HG02678 (cell line): Measurements from ENCODE around the gene VSIG10L.

ENCODE experiments used
- ATAC-seq: cut with Tn5 transposase; IDR thresholded peaks from one replicate; pipeline ENCODE4 v1.9.1; 2021; ENCODE audit warnings: mild to moderate bottlenecking, moderate library complexity; ENCODE audit not compliant: unreplicated experiment

VSIG10L gene

DNA sequence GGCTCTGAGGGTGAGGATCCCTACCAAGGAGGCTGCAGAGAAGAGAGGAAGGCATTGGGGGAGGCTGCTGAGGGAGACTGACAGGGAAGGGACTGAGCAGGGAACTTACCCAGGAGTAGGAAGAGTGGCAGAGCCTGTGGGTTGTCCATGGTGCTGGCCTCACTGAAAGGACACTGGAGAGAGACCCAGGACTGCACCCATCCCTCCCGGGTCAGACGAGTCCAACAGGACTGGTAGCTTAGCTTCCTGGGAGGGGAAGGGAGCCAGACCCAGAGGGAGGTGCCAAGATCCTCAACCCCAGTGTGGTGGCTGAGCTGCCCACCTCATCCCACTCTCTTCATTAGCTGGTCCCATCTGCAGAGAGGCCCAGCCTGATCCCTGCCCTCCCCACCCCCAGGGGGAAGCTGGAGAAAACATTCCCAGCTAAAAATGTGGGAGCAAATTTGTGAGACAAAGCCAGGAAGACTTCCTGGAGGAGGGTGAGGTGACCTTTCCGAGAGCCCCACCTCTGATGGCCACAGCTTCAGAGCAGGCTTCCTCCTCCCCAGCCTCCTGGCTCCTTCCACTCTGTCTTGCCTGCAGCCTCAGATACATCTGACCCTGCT, at the start of gene VSIG10L:
TSS of gene VSIG10L (minus strand) at position 164 of the 605 bp plus-strand sequence. CDS start at position 149, 15 bp downstream.
- ATAC-seq: no peak

DNA sequence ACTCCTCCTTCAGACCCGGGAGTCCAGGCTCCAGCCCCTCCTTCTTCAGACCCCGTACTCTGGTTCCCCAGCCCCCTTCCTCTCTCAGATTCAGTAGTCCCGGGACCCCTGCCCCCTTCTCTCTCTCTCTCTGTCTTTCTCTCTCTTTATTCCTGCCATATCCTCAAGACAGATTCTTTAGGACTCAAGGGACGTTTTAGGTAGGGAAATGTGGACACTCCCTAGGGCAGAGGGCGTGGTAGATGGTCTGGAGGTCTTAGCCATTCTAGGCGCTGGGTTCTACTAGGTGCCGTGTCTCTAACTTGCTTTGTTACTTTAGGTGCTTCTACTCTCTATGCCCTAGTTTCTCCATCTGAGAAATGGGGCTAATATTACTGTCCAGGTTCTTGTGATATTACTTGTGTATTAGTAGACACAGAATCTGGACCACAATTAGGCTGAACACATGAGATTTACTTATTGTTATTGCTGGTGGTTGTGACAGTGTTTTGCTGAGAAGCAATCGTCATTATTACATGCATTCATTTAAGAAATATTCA, 49.2 kb upstream of the VSIG10L start:
- no peak for ATAC-seq

DNA sequence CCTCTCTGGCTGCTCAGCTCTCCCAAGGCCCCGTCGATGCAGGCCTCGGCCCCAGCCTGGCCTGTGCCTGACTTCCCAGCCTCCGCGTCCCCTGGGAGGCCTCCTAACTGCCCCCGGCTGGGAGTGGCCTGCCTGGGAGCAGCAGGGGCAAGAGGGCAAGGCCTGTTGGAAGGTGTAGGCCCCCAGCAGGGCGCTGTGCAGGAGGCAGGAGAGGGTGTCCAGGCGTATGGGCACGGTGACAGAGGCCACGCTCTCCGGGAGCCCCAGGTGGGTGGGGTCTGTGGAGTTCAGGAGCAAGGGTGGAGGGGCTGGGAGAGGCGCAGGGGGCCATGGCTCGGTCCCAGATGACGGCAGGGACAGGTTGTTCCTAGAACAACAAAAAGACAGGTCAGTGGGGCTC, 47.2 kb upstream of the VSIG10L start:
- ATAC-seq: no peak

DNA sequence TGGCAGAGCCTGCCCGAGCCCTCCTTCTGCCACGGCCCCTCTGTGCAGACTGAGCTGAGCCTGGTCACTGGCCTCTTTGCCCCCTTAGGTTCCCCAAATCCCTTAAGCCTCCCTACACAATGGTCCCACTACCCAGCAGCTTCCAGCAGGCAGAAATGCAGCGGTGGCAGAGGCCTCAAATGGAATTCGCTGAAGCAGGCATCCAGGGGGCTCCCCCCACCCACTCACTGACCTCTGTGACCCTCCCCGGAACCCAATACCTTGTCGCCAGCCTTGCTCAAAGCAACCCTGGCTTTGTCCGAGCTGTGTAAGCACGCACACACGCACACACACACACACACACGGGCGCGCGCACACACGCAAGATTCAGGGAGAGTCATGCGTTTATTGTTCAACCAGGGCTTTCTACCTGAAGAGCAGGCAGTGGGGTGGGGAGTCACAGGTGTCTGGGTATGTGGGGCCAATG, 46.0 kb upstream of the VSIG10L start, which contains the start of gene LIM2:
TSS of gene LIM2 (minus strand) at position 51 of the 466 bp plus-strand sequence. CDS start 531 bp downstream, outside the sequence.
- ATAC-seq: no peak

DNA sequence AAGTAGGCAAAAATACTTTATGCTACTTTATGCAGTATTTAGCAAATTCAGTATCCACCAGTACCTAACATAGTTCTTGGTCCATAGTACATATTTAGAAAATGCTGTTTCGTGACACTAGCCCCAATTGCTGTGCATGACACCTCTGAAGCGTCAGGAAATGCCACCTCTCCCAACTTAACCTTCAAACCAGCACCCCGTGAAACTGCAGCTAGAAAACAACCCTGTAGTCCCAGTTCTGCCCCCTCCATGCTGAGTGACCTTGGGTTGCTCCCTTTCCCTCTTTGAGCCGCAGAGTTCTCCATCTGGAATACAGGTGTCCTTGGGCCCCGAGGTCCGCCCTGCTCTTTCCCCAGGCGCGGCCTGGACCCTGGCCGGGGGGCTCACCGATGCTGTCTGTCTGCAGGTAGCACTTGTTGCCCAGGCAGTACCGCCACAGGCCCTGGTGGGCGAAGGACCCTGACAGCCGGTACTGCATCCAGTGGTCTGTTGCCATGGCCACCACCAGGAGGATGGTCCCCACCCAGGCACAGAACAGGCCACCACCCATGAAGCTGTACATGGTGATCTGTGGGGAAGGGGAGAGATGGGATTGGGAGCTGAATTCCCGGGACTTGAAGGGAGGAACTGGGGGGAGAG, 45.1 kb upstream of the VSIG10L start:
- no peak for ATAC-seq

DNA sequence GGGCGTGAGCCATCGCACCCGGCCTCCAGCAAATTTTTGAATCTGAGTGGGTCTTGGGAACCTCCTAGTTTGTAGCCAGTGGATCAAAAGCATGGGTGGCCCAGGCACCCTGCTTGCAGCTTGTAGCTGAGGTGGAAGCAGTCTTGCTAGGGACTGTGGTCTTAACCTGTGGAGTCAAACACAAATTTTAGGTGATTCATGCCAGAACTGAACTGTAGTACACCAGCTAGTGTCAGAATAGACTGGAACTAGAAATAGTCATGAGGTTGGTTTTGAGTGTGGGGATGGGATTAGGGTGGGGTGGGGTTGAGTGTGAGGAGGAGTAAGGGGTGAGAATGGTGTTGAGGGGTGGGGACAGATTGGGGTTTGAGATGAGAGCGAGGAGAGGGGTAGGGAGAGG, 40.1 kb upstream of the VSIG10L start:
- no peak for ATAC-seq

DNA sequence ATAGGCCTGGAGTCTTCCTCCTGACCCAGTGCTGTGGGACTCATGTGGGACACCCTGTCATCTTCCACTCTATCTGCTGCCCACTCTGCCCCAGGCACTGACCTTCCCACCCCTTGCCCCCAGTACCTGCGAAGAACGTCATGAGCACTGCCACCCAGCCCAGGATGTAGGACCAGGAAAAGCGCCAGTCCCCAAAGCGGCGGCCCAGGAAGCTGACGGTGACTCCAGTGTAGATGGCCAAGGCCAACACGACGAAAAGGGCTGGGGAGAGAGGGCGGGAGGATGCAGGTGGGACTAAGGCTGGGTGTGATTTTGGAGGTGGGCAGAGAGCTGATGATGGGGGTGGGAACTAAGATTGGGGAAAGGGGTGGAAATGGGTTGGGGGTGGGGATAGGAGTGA, 38.4 kb upstream of the VSIG10L start:
- no peak for ATAC-seq

DNA sequence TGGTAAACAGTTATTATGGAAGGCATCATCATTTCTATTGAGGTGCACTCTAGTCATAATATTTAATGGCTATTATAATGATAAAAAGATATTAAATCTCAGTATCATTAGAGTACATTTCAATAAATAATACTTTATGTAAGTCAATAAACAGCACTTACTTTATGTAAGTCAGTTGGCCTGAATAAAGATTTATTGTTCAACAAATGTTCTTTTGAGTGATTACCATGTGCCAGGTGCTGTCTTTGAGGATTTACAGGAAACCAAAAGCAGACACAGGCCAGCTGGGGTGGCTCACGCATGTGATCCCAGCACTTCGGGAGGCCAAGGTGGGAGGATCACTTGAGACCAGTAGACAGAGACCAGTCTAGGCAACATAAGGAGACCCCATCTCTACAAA, 35.5 kb upstream of the VSIG10L start:
- ATAC-seq: no peak

DNA sequence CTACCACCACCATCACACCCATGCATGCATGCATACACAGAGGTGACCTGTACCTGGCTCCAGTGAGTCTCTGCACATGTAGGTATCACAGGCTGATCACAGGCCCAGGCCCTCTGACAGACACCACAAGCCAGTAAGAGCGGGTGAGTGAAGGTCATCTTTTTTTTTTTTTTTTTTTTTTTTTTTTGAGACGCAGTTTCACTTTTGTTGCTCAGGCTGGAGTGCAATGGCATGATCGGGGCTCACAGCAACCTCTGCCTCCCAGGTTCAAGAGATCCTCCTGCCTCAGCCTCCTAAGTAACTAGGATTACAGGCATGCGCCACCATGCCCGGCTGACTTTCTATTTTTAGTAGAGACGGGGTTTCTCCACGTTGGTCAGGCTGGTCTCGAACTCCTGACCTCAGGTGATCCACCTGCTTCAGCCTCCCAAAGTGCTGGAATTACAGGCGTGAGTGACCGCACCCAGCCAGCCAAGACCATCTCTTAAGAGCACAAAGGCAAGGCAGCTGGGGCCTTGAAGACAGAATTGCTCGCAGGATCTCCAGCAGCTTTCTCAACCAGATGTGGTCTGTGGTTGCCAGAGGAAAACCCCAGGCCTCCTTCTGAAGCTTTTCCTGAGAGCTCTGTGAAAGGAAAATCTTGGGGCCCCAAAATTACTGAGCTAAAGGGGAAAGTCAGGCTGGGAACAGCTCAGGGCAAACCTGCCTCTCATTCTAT, 33.7 kb upstream of the VSIG10L start:
- no peak for ATAC-seq

DNA sequence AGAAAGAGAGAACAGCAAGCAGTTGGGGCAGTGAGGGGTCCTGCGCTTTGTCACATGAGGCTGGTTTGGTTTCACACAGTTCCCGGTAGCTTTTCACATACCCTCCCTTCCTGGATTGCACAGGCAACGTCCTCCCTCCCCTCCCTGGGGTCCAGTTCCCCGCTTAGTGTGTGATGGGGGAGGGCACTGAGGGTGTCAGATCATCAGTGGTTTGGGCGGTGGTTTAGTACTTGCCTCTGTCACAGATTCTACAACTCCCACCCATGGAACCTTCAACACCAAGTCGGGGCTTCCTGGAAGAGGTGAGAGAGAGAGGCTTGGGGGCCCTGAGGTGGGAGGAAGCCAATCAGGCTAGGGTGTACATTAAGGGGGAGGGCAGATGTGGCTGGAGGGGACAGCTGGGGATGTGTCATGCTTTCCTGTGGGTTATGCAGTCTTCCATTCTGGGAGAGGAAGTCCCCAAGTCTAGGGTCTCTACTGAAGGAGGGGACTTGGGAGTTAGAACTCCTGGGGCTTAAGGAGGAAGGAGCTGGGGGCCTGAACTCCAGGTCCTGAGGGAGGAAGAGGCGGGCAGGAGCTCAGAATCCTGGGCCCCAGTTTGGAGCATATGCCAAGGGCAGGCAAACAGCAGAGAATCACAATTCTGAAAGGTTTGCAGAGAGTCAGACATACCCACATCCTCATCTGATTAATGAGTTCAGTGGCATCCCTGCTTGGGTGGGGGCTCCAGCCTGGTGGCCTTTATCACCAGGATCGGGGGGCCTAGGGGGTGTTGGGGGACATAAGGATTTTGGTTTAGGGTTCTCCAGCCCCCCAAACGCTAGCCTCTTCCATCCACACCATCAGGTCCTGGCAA, 30.9 kb upstream of the VSIG10L start, which contains the start of gene NKG7:
TSS of gene NKG7 (minus strand) at position 6 of the 856 bp plus-strand sequence. CDS start 119 bp downstream, outside the sequence.
- peak; percentile 39 for ATAC-seq

DNA sequence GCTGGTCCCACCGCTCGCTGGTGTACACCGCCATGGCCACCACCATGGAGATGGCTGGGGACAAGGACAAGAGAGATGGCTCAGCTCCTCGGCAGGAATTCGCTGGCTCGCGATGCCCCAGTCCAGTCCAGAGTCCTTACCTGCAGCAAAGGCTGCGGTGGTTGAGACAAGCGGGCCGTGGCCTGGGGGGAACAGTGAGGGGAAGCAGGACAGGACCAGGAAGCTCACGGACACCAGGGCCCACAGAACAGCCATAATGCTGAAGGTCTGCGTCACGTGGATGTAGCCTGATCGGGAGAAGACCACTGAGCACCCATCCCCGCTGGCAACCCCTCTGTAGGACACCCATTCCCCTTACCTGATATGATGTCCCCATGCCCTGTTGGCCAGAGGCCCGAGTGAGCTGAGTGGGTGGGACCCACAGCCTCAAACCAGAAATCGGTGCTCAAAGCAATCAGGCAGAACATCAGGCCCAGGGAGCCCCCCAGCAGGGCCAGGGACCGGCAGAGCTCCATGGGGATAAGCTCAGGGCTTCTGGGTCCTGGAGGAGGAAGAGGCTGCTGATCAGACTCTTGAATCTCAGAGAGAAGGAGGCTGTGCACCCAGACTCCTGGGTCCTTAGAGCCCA, 30.2 kb upstream of the VSIG10L start:
- no peak for ATAC-seq

DNA sequence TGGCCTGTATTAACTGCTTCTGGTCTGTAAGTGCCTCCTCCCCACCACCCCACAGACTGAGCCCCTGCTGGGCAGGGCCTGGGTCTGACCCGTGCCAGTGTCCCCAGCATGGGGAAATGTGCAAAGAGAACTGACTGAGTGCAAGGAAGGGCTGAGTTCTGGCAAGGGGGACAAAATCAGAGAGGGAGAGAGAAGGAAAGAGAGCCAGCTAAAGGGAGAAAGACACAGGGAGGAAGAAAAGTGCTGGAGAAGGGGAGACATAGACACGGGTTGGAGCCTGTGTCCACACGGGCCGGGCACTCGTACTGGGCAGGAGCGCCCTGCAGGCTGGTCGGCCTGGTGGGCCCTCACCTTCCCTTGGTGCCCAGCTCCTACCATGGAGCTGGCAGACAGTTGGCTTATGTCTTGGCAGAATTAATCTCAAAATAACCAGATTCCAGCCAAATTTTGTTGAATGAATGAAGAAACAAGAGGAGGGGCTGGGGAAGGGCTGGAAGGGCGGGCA, 29.3 kb upstream of the VSIG10L start:
- ATAC-seq: no peak

DNA sequence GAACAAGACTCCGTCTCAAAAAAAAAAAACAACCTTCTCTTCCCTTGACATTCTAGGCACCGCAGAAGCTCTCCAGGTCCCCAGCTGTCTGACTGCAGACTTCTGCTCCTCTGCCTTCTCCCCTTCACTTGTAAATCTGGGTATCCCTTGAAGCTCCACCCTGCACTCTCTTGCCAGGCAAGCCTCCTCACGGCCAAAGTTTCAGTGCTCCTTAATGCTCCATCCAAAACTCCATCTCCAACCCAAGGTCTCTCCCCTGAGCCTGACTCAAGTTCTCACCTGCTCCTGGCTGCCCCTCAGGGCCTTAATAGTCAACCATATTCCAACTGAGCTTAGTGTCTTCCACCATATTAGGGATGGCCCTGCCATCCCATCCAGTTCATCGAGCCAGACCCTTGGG, 28.3 kb upstream of the VSIG10L start:
- no peak for ATAC-seq

DNA sequence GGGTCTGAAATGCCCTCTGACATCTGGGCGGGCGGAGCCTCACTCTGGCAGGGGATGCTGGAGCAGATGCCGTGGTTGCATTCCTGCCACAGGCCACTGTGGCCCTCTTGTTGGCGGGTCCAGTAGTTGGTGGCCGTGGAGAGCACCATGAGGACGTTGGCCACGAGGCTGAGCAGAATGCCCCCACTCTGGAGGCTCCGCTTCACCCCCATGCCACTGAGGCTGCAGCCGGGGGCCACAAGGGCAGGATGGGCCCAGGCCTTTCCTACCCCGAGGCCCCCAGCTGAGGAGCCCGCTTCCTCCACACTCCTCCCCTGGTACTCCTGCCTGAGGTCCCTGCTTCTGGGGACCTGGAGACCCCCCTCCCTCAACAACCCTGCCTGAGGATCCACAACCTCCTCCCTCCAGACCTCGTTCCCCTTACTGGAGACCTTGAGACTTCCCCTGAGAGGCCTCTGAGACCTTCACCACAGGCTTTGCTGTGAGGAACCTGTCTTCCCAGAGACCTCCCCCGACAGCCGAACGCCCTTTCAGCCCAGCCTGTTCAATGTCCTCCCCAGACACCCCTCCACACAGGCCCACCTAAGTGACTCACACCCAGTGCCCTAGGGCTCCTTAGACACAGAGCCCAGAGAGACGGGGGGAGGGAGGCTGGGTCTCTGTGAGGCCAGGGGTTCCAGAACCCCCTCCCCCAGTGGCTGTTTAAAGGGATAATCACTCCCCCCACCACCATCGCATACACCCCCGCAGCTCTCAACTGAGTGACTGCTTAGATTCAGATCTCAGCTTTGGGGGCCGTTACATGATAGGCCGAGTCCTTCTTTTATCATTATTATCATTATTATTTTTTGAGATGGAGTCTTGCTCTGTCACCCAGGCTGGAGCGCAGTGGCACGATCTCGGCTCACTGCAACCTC, 26.7 kb upstream of the VSIG10L start, which contains the start of gene CLDND2:
TSS of gene CLDND2 (minus strand) at position 638 of the 917 bp plus-strand sequence. CDS start at position 212, 426 bp downstream.
- no peak for ATAC-seq

DNA sequence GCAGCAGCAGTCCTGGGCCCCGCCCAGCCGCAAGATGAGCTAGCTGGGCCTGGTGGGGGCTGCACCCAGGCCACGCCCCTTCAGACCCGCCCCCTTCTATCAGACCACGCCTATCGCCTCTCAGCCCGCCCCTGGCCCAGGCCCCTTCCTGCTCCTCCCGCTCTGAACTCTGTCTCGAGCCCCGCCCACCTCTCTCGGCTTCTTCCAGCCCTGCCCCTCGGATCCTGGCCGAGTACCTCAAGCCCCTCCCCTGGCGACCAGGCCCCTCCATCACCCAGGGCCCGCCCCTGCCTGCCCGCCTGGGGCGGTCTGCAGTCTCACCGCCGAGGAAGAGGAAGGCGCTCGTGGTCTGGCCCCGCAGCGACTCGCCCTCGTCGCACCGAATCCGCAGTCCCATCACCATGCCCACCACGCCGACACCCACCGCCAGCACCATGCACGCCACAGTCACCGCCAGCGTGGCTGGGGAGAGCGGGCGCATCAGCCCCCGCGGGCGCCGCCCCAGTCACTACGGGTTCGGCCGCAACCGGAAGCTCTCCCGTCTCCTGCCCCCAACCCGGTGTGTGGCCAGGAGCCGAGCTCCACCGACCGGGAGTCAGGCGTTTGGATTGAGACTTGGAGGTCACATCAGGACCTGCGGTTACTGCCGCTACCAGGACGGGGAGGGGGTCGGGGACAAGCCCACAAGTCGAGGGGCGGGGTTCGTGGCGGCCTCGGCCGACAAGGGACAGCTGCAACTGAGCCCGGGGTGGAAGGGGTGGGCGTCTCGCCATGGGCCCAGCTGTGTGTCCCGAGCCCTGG, 25.8 kb upstream of the VSIG10L start:
- peak; percentile 77 for ATAC-seq

DNA sequence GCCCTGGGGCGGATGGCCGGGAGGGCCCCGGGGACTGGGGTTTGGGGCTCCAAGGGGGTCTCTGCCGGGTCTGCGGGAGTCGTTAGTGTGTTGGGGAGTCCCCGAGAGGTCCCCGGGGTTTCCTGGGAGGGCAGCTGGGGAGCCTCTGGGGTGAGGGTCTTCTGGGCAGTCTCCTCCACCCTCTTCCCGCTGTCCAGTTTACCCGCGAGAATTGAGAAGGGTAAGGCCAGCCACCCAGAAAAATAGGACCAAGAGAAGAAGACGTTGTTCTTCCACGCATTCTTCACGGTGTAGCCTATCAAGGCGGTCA, 25.3 kb upstream of the VSIG10L start:
- ATAC-seq: no peak

DNA sequence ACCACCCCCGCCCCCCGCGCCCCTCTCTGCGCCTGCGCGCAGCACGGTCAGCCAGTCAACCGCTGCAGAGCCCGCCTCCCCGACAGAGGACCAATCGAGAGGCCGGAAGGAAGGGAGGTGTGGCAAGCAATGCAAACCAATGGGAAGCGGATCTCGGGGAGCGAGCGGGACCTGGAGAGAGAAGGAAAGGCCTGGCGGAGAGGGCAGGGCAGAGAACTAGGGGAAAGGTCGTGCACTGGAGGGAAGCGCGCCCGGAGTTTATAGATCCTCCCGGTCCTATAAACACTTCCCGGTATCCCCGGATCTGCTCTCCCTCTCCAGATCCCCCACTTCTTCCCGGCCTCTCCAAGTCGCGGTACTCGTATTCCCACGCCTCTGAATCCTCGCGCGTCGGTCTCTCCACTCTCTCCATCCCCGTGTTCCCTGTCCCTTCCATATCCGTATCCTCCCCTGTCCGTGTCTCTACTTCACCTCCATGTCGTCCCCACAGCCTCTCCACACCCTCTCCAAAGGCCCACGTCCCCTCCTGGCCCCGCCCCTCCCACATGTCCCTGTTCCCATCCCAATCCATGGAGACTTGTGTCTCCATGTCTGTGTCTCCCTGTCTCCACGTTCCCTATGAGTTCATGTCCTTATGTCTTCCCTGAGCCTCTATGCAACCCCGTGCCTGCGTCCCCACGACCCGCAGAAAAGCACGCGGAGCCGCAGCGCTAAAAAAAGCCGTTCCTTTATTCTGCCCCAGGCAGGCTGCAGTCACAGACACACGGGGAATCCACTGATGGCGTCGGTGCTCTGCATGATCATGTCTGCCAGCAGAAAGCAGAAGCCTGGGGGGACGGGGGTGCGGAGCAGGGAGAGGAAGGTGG, 24.7 kb upstream of the VSIG10L start:
- ATAC-seq: peak; percentile 52
